GM18508 (cell line): ENCODE data around the gene CCDC187.

Source experiments
- ATAC-seq: cut with Tn5 transposase; IDR thresholded peaks from one replicate; pipeline ENCODE4 v1.9.1; 2021; ENCODE audit warnings: moderate number of reproducible peaks; ENCODE audit not compliant: insufficient read depth, unreplicated experiment

Gene CCDC187

DNA sequence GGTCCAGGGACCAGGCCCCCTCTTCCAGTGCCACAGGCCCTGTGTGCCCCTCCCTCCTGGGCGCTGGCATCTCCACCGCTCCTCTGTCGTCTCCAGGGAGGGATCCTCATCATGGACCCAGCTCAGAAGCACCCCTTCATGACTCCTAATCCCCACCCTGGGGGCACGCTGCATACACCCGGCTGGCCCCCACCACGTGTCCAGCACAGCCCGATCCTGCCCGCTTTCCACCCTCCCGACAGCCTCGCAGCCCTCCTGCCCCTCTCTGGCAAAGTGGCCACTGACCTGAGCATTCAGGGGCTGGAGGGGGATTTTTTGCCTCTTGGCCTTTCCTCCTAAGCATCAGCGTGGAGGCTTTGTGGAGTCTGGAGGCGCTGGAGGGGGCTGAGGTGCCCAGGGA lies 1.4 kb downstream of the CCDC187 start:
- no peak for ATAC-seq

DNA sequence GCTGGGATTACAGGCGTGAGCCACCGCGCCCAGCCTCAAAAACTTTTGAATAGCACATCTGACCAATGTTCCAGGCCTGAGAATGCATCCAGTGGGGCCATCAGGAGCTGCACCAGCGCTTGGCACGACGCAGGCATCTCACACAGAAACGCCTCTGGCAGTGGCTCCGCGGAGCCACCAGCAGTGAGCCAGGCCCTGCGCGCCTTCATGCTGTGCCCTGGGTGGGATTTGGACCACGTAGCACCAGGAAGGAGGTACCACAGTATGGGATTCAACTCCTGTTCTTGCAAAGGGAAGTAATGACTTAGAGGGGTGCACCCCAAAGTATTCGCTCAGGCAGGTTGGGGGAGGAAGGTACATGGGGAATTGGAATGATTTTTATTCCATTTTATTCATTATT lies 3.0 kb downstream of the CCDC187 start:
- no peak for ATAC-seq

DNA sequence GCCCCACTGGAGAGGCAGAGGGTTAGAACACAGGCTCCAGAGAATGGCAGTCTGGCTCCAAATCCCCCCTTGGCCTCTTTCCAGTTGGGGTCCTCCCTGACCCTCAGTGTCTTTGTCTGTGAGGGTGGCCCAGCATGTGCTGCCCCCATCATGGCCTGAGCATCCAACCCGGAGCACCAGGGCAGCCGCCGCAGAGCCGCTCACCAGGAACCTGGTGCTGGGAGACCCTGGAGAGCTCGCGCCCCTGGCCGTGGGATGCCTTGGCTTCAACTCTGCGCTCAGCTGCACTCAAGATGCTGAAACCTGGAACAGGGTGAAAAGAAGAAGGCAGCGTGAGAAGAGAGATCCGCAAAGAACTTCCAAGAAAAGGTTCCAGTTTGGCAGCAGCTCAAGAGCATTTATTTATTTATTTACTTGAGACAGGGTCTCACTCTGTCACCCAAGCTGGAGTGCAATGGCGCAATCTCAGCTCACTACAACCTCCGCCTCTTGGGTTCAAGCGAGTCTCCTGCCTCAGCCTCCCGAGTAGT lies 3.8 kb downstream of the CCDC187 start:
- no peak for ATAC-seq

DNA sequence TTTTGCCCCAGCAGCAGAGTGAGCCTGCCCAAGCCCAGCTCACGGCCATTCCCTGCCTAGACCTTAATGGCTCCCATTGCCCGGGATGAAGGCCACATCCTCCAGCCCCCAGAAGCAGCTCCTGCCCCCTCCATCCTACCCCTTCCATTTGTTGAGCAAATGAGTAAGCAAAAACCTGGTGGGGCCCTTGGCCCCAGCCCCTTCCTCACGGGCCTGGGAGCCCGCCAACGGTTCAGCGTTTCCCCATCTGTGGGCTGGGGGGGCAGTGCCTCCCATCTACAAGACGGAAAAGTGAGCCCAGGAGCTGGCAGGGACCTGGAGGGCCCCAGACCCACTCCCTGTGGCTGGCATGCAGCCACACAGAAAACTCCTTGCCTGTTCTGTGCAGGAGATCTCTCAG lies 4.4 kb downstream of the CCDC187 start:
- no peak for ATAC-seq

DNA sequence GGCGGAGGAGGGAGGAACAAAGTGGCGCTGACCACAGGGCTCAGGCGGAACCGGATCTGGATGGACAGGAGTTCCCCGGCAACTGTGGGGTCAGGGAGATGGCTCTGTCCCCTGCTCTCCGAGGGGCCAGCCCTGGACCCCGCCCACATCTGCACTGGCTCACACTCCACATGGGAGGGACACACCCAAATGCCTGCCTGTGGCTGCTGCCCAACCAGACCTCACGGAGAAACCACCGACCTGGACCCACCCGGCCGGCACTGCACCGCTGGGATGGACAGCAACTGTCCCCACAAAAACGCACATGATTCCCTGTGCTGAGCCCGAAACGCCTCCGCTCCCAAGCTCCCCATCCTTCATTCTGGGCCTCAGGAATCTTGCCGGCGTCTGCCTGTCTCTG lies 4.8 kb downstream of the CCDC187 start:
- no peak for ATAC-seq

DNA sequence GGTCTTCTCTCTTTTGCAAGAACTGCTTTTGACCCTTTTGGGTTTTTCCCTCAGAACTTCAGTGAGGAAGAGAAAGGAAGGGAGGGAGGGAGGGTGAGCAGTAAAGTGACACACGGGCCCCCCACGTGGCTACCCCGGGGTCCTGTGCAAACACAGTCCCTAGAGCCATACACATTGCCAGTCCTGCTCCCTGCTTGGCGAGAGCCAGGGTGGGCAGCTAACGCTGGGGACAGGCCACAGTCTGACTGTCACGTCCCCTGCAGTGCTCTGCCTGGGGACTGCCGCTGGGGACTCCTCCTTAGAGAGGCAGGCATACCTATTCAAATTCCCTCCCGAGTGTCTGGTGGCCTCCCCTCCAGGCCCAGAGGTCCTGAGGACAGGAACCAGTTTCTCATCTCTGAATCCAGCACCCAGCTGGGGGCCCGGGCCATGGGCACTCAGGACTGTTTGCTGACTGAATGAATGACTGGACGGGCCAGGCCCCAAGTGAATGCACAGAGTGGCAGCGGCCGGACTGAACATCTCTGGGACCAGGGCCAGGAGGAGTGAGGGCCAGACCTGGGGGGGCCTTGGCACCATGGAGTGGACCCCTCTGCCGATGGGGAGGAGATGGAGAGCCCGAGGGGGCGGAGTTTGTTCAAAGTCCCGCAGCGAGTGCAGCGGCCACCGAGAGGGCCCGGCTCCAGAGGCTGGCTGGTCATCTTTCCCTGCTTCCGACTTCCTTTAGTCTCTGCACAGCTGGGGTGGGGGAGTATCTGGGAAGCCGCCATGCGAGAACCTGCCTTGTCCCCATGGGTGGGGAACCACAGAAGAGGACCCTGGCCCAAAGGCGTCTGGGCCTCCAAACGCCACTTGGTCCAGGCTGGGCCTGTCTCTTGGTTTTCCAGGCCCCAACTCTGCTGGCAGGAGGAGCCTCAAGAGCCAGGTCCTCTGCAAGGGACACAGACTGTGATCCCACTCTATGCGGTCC lies 5.8 kb downstream of the CCDC187 start:
- no peak for ATAC-seq

DNA sequence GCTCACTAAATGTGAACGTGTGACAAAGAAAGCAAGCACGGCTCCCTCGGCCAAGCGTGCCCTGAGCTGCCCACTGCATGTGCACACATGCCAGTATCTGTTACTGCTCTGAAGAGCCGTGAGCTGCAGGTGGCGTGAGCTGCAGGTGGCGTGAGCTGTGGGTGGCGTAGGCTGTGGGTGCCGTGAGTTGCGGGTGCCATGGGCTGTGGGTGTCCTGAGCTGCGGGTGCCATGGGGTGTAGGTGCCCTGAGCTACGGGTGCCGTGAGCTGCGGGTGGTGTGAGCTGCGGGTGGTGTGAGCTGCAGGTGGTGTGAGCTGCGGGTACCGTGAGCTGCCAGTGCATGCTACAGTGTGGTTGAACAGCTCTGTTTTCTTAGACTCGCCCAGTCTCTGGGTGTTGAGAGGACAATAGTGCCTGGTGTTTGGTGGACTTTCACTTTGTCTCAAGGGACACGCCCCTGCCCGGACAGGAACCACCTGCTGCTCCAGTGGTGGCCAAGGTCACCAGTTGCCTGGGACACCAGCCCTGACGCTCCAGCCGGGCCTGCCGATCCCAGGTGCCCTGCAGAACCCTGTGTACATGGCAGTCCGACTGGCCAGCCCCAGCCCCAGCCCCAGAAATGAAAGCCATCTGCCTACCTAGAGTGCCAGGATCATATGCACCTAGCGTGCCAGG lies 6.7 kb downstream of the CCDC187 start:
- ATAC-seq: no peak

DNA sequence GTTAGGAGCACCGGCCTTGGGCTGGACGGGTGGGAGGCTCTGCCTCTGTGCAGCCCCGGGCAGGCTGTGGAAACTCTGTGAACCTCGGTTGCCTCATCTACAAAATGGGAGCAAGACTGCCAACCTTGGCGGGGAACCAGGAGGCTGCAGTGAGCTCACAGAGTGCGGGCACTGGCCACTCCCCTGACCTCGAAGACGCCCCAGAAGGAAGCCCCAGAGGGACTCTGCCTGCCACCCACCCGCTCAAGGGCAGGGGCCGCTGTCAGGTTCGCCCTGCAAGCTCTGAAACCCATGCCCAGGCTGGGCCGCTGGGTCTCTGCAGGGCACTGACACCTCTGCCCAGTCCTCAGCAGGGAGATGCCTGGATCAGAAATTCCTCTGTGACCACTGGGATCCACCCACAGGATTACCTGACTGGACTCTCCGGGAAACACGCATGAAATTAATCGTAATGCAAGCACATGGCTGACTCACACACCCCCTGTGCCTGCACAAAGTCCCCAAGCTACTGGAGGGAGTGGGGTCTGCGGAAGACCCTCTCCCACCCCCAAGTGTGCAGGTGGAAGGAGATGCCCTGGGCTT lies 7.4 kb downstream of the CCDC187 start:
- no peak for ATAC-seq

DNA sequence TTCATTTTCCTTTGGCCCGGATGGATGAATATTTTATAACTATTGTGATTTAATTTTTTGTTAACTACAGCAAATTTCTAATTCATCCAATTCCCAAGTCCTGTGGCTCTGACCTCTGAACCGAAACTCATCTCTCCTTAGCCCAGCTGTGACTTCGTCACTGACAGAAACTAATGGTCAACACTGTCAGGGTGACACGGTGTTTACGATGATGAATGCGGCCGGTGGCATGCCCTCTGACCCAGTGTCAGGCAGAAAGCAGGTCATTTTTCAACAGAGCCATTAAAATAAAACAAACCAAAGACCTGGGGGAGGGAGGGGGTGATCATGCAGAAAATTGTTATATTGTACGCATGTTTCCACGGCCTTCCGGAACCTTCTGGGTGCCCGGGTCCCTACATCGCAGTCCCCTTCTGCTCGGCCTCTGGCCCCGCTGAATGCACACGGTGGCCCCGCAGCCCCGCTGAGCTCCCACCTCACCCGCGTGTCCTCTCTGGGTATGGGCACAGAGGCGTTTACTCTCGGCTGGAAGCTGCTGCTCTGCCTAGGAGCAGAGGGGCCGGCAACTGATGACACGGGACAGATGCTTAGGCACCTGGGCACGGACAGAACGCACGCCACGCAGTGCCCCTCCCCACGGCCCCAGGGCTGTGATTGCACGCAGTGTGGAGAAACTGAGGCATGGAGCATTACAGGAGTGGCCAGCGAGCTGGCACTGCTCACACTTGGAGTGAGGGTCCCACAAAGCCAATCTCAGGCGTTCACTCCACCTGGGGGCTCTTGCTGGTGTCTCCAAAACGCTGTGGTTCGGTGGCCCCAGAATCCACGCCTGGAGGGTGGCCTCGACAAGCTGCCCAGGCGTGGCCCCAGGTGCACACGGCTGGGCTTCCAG lies 8.1 kb downstream of the CCDC187 start:
- ATAC-seq: no peak

DNA sequence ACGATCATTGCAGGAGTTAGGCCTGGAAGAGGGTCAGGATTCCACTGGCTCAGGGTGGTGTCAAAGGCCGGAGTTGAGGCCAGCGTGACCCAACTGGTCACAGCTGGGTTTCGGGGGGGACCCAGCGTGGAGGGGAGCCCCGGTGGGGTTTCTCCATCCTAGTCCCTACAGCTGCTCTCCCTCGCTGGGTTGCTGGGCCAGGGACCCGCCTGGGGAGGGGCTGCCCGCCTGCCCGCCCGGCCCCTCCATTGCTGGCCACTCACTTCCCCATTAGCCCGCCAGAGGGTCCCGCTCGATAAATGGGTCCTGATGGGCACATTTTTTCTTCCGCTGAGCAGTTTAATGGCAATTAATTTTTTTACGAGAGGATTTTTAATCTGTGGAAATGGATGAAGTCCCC lies 8.8 kb downstream of the CCDC187 start:
- no peak for ATAC-seq

DNA sequence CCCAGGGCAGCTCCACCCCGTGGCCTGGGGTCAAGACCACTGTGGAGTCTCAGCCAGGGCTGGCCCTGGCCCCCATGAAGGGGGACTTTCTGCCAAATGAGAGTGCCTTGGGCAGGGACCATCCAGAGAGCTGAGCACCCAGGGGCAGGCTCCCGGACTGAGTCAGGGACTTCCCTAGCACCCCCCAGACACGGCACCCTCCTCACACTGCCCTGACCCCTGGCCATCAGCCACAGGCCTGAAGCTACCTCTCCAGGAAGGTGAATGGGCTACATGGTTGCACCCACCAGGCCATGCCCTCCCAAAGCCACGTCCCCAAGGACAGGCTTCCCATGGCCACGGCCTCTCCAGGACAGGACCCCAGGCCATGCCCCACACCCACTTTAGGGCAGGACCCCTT lies 9.5 kb downstream of the CCDC187 start:
- no peak for ATAC-seq

DNA sequence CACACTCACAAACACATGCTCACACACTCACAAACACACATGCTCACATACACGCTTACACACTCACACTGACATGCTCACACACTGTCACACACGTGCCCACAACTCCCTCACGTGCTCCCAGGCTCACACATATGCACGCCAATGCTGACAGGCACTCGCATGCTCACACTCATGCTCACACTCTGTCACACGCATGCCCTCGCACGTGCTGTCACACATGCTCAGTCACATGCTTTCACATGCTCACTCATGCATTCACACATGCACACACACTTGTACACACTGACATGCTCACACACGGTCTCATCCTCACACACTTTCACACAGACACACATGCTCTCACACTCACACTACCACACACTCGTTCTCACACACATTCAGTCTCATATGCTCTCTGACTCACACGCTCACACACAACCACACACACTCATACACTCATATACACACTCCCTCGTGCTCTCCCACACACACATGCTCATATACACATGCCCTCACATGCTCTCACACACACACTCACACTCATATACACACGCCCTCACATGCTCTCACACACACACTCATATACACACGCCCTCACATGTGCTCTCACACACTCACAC lies 10.3 kb downstream of the CCDC187 start:
- no peak for ATAC-seq

DNA sequence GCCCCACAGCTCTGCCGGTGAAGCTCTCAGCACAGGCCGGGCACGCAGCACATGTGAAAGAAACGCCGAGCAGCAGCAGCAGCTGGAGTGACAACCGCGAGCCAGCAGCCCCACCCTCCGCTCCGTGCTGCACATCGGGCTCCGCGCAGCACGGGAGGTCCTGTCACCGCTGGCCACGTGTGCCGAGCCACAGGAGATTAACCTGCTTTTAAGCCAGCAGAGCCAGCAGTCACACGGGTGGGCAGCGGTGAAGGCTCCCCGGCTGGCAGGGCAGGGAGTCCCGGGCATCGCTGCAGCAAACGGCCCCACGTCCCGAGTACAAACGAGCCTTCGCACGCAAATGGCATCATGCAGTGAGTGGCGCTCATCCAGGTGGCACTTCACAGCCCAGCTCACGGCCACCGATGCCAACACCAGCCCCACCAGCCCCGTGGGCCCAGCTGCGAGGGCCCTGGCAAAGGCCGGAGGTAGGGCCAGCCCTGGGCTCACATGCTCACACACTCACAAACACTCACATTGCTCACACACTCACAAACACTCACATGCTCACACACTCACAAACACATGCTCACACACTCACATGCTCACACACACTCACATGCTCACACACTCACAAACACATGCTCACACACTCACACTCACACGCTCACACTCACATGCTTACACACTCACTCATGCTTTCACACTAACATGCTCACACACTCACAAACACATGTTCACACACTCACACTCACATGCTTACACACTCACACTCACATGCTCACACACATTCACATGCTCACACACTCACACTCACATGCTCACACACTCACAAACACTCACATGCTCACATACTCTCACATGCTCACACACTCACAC lies 11.1 kb downstream of the CCDC187 start:
- ATAC-seq: no peak

DNA sequence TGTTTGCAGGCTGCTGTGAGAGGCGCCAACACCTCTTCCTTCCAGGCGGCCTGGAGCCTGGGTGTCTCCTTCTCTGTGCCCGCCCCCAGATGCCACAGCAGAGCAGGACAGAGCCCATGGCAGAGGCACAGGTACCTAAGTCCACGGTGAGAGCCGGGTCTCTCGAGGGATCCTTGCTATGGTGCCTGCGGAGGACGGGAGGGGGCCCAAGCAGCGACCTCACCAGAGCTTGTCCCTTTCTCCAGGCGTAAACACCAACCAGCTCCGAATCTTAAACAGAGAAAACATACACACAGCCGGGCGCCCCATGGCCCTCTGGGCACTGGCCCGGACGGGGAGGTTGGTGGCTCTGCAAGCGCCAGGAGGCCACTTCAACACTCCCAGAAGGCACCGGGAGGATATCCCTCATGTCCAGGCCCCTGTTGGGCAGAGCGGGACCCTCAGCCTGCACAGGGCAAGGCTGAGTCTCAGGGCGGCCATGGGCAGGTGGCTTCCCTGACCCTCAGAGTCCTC lies 11.8 kb downstream of the CCDC187 start:
- no peak for ATAC-seq

DNA sequence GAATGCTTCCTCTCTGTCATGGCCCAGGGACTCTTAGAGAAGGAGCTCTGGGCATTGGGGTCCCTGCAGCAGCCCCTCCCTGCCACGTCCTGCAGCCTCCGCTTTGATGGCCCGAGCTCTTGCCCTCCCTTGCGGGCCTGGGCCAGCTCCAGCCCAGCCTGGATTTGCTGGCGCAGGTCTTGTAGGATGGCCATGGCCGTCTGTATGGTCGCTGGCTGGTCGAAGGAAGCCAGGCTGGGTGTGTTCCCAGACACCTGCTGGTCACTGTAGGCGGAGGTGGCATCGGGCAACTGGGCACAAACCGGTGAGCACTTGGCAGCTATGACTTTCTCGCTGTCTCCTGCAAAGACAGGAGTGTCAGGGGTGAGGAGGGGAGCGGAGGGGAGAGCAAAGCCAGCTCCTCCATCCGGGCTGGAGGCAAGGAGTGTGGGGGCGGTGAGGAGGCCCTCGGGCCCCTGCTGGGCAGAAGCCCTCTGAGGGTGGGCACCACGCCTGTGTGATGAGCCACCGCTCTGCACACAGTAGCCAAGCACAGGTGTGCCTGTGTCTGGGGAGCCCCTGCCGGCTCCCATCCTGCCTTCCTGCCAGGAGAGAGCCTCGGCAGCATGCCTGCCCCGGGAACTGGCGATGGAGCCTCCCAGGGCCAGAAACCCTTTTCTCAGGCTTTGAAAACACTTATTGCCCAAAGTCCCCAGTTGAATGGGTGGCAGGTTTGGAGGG lies 12.4 kb downstream of the CCDC187 start:
- no peak for ATAC-seq

DNA sequence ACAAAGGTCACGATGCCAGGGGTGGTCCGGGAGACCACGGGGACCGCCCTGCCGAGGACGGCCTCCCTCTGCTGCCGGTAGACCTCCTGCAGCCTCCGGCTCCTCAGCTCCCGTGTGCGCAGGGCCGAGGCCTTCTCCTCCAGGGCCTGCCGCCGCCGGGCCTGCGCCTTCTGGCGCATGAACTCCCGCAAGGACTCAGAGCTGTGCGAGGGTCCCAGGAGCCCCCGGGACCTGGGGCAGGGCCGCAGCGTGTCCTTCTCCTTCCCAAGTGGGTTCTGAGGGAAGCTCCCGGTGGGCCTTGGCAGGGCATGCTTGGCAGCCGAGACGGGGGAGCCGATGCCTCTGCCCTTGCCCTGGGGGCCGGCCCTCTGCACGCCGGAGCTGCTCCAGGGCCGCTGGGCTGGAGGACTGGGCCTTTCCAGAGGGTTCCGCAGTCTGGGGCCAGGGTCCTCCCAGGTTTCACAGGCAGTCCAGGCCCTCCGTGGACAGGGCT lies 13.3 kb downstream of the CCDC187 start:
- no peak for ATAC-seq

DNA sequence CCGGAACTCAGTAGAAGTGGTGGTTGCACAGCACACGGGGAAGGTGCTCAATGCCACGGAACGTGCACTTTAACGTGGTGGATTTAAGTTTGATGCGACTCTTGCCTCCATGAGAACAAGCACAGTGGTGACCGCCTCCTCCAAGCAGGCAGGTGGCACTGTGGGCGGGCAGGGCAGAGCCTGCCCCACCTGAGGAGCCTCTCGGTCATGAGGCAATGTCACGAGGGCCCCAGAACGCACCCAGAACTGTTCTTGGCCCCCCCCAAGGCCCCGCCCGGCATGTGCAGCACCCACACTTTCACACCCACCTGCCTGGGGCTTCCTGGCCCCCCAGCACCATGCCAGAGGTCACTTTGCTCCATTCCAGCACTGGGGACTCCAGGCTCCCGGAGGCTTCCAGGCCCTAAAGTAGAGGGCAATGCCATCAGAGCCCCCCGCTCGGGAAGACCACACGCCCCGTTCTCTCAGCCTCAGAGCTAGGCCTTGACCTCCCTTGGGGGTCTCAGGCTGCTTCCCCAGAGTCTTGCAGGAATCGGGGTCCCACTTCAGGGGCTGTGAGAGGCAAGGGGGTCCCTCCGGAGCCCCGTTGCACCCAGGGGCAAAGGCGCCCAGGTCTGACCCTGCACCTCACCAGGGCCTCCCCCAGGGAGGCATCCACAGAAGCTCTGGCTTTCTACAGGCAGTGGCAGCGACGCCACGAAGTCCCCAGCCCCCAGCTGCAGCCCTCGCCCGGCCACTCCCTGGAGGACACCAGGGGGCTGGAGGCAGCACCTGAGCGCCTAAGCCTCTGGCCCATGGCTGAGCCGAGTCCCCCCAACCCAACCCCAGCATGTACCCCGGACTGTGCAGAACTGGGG lies 14.0 kb downstream of the CCDC187 start:
- no peak for ATAC-seq
